Measurements from ENCODE around the gene VWA7. TPM values are rescaled to one million over a fixed set of nuclear protein-coding genes. Genes with fewer than 3 reads are reported as not detected.
"Not testable (repeated sequence)": the region's sequence is repeated elsewhere in the genome, so short reads cannot be mapped to it uniquely, and the experiment has no call there.

Gene VWA7
- total RNA-seq (2014; rRNA removed; shearing (Covaris generic)) = 5.6 and 11.2 TPM in 2 replicates

DNA sequence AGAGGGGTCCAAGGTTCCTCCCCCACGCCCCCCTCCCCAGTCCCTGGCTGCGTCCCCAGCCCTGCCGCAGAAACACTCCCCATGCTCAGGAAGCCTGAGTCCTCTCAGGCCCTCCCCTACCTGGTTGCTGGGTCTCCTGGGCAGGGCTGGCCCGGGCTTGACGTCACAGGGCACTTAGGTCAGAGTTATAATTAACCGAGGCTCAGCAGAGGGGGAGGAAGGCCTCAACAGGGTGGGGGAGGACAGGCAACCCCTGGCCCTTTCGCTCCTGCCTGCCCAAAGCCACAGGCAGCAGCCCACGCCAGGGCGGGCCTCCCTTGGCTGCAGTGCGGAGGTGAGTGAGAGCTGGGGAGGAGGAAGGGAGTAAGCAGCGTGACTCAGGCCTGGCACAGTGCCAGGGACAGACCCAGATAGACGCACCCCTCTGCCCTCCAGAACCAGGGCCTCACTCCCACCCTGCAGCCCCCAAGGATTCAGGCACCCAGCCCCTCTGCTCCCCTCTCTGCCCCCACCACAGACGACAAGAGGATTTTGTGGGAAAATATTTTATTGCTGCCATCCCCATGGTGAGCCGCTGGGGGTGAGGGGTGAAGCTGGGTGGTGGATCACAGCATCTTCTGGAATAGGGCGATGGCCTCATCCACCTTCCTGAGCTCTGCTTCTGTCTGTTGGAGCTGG is at the start of gene VWA7:
Gene VWA7 (minus strand): TSS at position 340 of the 678 bp plus-strand sequence. CDS start 549 bp downstream, outside the sequence.
- peak; percentile 94 for DNase-seq (ENCODE audit: low spot score)

GRCh38 chr6:31826793-31827285 is 49.7 kb upstream of the VWA7 start:
- DNase-seq (ENCODE audit: low spot score) = peak; percentile 92

- DNase-seq (ENCODE audit: low spot score) = no peak
These were observed 48.4 kb upstream of the VWA7 start for GRCh38 chr6:31825553-31825952.

DNA sequence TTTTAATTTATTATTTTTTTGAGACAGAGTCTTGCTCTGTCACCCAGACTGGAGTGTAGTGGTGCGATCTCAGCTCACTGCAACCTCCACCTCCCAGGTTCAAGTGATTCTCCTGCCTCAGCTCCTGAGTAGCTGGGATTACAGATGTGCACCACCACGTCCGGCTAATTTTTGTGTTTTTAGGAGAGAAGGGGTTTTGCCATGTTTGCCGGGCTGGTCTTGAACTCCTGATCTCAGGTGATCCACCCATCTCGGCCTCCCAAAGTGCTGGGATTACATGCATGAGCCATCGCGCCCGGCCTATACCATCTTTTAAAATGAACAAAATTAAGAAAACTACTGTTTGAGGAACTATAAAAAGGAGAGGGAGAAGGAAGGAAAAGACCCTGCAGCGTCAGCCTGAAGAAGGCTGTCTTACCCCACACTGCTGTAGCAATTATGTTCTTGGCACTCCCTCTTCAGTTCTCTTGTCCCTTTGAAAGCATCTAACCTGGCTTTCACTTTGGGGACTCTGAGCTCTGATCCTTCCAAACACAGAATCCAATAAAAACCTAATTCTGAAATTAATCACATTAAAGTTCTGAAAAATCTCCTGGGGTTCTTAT is 46.6 kb upstream of the VWA7 start:
- not testable (repeated sequence) for DNase-seq (ENCODE audit: low spot score)

- DNase-seq (ENCODE audit: low spot score) = peak; percentile 98
These were observed 45.1 kb upstream of the VWA7 start for GRCh38 chr6:31822036-31822821.

DNA sequence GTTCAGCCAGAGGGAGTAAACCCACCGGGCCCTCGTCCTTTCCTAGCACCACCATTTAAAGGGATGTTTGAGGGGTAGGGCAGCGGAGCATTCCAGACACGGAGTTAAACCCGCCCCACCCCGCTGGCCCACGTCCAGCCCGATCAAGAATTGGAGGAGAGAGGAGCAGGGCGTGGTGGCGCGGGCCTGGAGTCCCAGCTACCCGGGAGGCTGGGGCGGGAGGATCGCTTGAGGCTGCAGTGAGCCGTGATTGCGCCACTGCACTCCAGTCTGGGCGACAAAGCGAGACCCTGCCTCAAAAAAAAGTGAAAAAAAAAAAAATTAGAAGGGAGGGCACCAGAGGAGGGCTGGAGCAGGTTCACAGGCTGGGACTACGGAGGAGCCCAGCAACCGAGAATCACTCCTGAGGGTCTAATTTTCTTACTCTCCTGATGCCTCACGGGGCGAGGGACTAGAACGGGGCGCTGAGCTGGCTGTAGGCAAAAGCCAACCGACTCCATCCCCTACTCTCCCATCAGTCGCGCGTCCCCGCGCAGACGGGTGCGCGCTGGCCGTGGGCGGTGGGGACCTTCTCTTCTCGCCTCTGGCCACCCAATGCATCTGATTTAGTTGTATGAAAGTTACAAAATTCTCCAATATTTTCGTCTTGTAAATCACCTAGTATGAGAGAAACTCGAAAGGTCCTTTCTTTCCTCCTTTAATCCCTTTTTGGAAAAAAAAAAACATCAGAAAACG is 44.3 kb upstream of the VWA7 start:
- peak; percentile 83 for DNase-seq (ENCODE audit: low spot score)

DNA sequence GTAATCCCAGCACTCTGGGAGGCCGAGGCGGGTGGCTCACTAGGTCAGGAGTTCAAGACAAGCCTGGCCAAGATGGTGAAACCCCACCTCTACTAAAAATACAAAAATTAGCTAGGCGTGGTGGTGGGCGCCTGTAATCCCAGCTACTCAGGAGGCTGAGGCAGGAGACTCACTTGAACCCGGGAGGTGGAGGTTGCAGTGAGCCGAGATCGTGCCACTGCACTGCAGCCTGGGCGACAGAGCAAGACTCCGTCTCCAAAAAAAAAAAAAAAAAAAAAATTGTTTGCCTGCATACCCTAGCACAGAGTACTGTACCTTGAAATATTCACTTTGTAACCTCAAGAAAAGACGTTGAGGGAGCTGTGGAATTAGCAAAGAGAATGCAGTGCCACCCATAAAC is 43.3 kb upstream of the VWA7 start:
- not testable (repeated sequence) for DNase-seq (ENCODE audit: low spot score)

DNA sequence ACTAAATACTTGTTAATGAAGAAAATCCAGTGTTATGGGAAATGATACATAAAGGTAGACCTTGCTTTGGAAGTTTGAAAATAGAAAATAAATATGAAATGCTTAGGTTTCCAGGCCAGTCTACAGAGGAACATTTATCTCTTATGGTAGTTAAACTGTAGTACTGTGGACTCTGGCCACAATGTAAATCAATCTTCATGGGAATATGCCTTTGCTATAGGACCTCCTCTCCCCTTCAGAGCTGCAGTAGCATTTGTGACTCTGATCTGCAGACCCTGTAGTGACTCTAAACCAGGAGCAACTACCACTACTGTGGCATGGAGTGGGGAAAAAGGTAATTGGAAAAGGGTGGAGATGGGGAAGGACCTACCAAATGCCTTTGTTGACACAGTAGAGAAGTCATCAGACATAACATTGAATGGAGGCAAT is 42.8 kb upstream of the VWA7 start:
- no peak for DNase-seq (ENCODE audit: low spot score)

GRCh38 chr6:31817929-31818511 is 40.9 kb upstream of the VWA7 start:
- not testable (repeated sequence) for DNase-seq (ENCODE audit: low spot score)

- not testable (repeated sequence) for DNase-seq (ENCODE audit: low spot score)
These were observed 40.2 kb upstream of the VWA7 start for GRCh38 chr6:31817133-31817928.

GRCh38 chr6:31815025-31815838 is 38.1 kb upstream of the VWA7 start, which contains the start of the genes HSPA1A and HSPA1L:
TSS of gene HSPA1A (plus strand) at chr6:31815543. CDS start at chr6:31815757, 214 bp downstream.
TSS of gene HSPA1L (minus strand) at chr6:31815283. CDS start at chr6:31811972, 3,311 bp downstream.
- DNase-seq (ENCODE audit: low spot score) = peak; percentile 92

- DNase-seq (ENCODE audit: low spot score) = peak; percentile 96
These were observed 37.5 kb upstream of the VWA7 start for GRCh38 chr6:31814677-31815024.

DNA sequence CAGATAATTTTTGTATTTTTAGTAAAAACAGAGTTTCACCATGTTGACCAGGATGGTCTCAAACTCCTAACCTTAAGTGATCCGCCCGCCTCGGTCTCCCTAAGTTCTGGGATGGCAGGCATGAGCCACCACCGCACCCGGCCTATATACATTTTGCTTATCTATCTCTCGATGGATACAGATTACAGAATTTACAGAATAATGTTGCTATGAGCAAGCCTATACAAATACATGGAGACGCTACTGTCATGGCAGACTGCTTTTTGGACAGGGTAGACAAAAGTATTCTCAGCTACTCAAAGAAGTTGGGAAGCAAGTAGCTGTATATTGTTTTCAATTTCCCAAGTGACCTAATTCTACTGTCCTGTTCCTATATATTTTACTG is 36.3 kb upstream of the VWA7 start:
- no peak for DNase-seq (ENCODE audit: low spot score)

DNA sequence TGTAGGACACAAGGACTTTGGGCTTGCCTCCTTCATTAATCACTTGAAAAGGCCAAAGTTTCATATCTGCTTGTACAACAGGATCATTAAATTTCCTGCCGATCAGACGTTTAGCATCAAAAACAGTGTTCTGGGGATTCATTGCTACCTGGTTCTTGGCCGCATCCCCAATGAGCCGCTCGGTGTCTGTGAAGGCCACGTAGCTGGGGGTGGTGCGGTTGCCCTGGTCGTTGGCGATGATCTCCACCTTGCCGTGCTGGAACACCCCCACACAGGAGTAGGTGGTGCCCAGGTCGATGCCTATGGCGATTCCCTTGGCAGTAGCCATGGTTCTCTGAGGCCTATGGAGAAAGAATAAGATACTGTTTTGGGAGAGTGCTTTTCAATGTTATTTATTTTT is 34.5 kb upstream of the VWA7 start:
- no peak for DNase-seq (ENCODE audit: low spot score)

DNA sequence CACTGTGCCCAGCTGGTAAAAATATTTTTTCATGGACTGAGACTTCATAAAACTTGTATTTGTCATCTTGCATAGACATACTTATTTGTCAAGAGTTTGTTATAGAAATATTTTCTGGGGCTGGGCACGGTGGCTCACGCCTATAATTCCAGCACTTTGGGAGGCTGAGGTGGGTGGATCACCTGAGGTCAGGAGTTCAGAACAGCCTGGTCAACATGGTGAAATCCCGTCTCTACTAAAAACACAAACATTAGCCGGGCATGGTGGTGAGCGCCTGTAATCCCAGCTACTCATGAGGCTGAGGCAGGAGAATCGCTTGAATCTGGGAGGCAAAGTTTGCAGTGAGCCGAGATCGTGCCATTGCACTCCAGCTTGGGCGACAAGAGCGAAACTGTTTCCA is 31.5 kb upstream of the VWA7 start:
- not testable (repeated sequence) for DNase-seq (ENCODE audit: low spot score)

DNA sequence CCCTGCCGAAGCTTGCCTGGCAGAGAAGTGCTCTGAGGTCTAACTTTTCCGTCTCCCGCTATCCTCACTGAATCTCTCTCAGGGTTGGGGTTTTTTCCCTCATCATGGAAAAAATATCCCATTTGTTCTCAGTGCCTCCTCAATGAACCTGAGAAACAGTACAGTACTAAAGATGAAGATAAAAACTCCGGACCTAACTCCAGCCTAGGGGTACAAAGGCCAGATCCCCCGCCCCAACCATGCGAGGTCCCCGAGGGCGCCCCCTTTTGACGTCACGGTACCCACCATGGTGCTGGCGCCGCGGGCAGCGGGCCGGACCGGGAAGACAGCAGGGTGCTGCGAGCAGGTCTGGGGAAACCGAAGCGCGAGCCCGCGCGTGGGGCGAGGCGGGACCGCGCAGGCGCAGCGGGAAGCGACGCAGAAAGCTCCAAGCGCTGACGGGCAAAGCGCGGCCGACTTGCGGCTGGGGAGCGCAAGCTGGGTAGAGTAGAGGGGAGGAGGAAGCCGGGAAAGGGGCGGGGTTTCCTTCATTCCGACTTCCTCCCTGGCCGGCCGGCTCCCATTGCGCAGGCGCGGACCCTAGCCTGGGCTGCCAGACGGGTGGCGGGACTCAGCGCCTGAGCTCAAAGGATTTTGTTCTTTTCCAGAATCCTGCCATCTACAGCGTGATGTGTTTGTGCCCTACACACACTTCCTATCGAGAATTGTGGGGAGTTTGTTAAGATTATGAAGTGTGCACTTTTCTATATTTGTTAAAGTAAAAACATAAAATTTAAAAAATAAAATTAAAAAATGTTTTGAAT is 29.5 kb upstream of the VWA7 start, which contains the start of gene LSM2:
Gene LSM2 (minus strand): TSS at position 497 of the 803 bp plus-strand sequence. CDS start 209 bp downstream, at position 288.
- peak; percentile 99 for DNase-seq (ENCODE audit: low spot score)

DNA sequence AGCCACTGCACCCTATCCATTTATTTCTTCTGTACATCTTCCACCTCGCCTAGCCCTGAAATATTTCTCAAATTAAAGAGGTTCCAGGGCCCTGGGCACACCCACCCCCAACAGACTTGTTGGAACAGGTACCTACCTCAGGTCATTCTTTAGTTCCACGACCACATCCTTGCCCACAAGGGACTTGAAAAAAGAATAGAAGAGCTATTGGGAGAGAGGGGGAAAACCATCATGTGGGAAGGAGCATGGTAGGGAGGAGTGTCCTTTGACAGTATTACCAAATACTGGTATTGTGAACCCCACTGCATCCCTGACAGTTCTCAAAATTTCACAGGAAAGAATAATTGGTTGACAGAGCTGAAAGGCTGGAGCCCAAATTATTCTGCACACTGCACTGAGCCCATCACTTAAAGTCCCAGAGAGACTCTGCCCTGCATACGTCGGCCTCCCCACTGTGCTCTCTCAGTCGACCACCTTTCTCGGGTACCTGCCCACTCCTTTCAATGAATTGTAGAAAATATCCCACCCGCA is 28.9 kb upstream of the VWA7 start:
- DNase-seq (ENCODE audit: low spot score) = no peak
